HG03378 (cell line): ENCODE data around the gene EIF4EBP3.
"Not testable (repeated sequence)": the region's sequence is repeated elsewhere in the genome, so short reads cannot be mapped to it uniquely, and the experiment has no call there.

Experiments used
- ATAC-seq: cut with Tn5 transposase; IDR thresholded peaks from one replicate; pipeline ENCODE4 v1.9.1; 2021; ENCODE audit warnings: mild to moderate bottlenecking, moderate library complexity; ENCODE audit not compliant: unreplicated experiment

Gene EIF4EBP3

DNA sequence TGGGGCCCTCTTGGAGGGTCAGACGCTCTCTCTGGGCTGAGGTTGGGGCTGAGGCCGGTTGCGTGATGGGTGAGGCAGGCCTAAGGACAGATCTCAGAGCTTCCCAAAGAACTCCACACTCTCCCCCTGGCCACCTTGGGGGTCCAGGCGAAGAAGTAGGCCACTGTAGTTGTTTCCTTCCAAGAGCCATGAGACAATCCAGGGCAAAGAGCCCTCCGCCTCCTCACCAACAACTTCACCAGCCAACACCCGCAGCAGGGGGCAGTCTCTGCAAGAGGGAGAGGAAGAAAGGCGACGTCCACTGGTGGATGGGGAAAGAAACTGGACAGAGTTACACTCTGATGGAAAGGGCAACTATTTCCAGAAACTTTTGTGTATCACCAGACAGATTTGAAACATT is 27.8 kb downstream of the EIF4EBP3 start:
- no peak for ATAC-seq

- no peak for ATAC-seq
Measured at GRCh38 chr5:140576776-140577201, 29.3 kb downstream of the EIF4EBP3 start.

GRCh38 chr5:140579188-140579747 is 31.8 kb downstream of the EIF4EBP3 start:
- not testable (repeated sequence) for ATAC-seq

GRCh38 chr5:140587495-140587894 is 40.0 kb downstream of the EIF4EBP3 start:
- no peak for ATAC-seq

DNA sequence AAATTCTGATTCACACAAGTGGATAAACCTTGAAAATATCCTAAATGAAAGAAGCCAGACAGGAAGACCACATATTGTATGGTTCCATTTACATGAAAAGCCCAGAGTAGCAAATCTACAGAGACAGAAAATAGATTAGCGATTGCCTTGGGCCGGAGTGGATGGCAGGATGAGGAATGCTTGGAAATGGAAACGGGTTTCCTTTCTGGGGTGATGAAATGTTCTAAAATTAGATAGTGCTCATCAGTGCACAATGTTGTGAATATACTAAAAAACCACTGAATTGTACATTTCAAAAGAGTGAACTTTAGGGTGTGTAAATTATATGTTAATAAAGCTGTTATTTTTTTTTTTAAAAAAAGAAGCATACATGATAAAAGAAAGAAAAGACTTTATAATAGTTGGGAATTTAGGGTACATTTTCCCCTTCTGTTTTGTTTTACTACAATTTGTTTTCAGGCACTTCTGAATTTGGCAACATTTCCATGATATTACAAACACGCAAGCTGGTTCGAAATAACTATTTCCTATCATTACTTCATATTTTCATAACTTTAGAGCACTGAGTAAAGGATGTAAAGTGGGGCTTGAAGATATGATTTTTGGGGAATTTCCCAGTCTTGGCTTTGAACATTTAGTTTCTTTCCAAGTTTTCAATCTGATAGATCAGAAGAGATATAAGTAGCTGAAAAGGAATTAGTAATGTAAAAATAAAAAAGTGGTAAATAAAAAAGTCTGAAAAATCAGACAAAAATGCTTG is 41.0 kb downstream of the EIF4EBP3 start:
- ATAC-seq: no peak

GRCh38 chr5:140590861-140591260 is 43.4 kb downstream of the EIF4EBP3 start:
- no peak for ATAC-seq

GRCh38 chr5:140591747-140592372 is 44.4 kb downstream of the EIF4EBP3 start:
- no peak for ATAC-seq

- ATAC-seq: not testable (repeated sequence)
Measured at GRCh38 chr5:140593070-140593469, 45.6 kb downstream of the EIF4EBP3 start.

DNA sequence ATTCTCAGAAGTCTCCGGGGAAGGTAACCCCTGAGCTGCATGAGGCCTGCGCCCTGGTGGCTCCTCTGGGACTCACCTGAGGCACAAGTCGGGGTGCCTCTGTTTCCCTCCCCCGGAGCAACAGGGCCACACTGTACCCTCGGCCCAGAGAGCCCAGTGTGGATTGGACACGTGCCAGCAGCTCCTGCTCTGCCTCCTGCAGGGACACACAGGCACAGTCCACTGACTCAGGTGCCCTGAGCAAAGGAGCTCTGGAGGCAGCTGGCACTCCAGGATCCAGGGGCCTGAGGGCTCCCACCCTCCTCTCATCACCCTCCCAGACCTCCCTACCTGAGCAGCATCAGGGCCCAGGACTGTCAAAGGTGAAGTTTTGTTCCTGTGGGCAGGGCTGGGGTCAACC is 46.7 kb downstream of the EIF4EBP3 start:
- no peak for ATAC-seq

DNA sequence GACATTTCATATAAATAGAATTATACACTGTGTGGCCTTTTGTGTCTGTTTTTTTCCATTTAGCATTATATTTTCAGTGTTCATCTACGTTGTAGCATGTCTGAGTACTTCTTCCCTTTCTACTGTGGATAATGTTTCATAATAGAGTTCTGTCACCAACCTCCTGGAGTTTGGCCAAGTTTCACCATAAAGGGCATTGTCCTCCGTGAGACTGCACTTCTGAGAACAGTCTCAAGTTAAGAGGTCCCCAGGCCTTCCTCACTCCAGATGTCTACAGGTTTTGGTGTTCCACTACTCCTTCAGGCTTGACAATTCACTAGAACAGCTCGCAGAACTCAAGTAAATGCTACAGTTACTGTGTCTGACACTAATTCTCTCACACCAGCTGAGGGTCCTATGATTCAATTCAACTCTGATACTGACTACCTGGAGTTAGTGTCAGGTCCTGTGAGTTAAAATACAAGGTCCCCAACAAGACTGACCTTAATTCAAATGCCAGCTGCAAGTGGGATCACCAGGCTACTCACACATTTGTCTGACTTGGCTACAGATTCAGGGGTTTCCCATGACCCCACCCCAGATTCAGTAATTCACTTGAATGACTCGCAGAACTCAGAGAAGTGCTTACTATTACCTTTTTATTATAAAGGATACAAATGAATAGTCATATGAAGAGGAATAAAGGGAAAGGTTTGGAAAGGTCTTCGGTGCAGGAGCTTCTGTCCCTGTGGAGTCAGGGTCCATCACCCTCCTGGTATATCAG is 48.3 kb downstream of the EIF4EBP3 start:
- ATAC-seq: no peak

DNA sequence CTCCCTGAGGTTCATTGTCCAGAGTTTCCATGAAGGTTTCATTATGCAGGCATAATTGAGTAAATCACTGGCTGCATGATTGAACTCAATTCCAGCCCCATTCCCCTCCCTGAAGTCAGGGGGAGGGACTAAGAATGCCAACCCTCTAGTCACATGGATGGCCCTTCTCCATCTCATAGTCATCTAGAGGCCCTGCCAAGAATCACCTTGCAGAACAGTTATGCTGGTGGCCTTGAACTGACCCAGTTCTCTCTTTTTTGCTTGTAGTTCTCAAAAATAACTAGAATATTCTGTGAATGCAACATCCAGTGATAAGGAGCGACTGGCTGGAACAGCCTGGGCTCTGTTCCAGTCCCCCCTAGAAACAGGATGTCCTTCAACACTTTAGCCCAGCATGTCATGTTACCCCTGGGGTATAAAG is 48.9 kb downstream of the EIF4EBP3 start:
- ATAC-seq: no peak

DNA sequence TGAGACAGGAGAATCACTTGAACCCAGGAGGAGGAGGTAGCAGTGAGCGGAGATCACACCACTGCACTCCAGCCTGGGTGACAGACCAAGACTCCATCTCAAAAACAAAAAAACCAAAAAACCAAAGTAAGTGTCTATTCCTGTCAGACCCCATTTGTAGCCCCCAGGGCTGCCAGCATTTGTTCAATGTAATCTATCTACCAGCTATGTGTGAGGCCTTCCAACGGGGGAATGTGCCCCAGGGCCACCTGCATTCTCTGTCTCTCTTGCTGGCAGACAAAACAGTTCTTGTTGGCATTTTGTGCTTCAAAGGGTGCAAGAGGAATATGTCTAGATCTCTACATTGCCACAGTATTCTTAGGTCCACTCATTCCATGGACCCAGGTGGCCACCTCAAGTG is 51.4 kb downstream of the EIF4EBP3 start:
- no peak for ATAC-seq
